Activated B cell treated with CpG ODN at 0.5 μM for 24 hours (primary cell): ENCODE results near the gene ZIC1. TPM values are rescaled to one million over a fixed set of nuclear protein-coding genes. Genes with fewer than 3 reads are reported as not detected.

Experiments used
- ATAC-seq: fragments of 200-7000 bp; cut with Tn5 transposase; one replicate; pipeline ENCODE4 v1.10.0; 2021; ENCODE audit warnings: low read depth, mild to moderate bottlenecking, moderate library complexity
- CTCF ChIA-PET: fragments of 350-600 bp; sonication (Branson Sonifier 250); formaldehyde crosslinking; loops from one replicate; lab custom pipeline; 2021; ENCODE audit warnings: antibody characterized with exemption; lab: Charles Lee
- POLR2A ChIA-PET: fragments of 350-600 bp; sonication (Branson Sonifier 250); formaldehyde crosslinking; loops from one replicate; lab custom pipeline; 2021; ENCODE audit warnings: antibody characterized with exemption; lab: Charles Lee
- DNase-seq: peaks from one replicate; pipeline ENCODE4 v3.0.0; 2022
- H3K27ac Mint-ChIP-seq: one replicate; pipeline ENCODE4 v1.8.0; 2020; ENCODE audit warnings: mixed read lengths
- H3K27me3 Mint-ChIP-seq: one replicate; pipeline ENCODE4 v1.8.0; 2021; ENCODE audit warnings: mixed read lengths
- H3K36me3 Mint-ChIP-seq: one replicate; pipeline ENCODE4 v1.8.0; 2021; ENCODE audit warnings: low read depth, mixed read lengths
- H3K4me1 Mint-ChIP-seq: one replicate; pipeline ENCODE4 v1.8.0; 2021; ENCODE audit warnings: mixed read lengths
- H3K4me3 Mint-ChIP-seq: one replicate; pipeline ENCODE4 v1.8.0; 2020; ENCODE audit warnings: mild to moderate bottlenecking, mixed read lengths
- H3K9me3 Mint-ChIP-seq: one replicate; pipeline ENCODE4 v1.8.0; 2020; ENCODE audit warnings: mixed read lengths
- CTCF ChIP-seq: fragments of 200-600 bp; IDR thresholded peaks from one replicate; pipeline ENCODE4 v1.8.0; 2022; ENCODE audit warnings: antibody characterized with exemption, mild to moderate bottlenecking
- intact Hi-C: fragments of 100-400 bp; cut with micrococcal nuclease; formaldehyde crosslinking; loops from one replicate; pipeline ENCODE4 v1.15.1; 2024
- total RNA-seq: library from RNA; stranded (reverse); gene quantifications from 2 replicates; pipeline ENCODE4 v1.2.3, GENCODE V29; 2022

Gene ZIC1
- total RNA-seq, 1 donor from 2014 or later, result not detected

- H3K27ac Mint-ChIP-seq, result no peak overlapping the region
- TF ChIP-seq CTCF, result no peak
- peaks cover 13% of the 10 kb centered on the region for H3K4me1 Mint-ChIP-seq
- intact Hi-C loops, result no loop called here
- no peak overlapping the region for H3K4me3 Mint-ChIP-seq
- CTCF ChIA-PET, result no interaction called here
- peaks cover 64% of the 10 kb centered on the region for H3K27me3 Mint-ChIP-seq
- no peaks in the 10 kb centered on the region for H3K9me3 Mint-ChIP-seq
- ATAC-seq, result no peak
- H3K36me3 Mint-ChIP-seq, result no peaks in the 10 kb centered on the region
- POLR2A ChIA-PET, result no interaction called here
- no peak for DNase-seq
Measured at GRCh38 chr3:147416931-147417330, 7.8 kb downstream of the ZIC1 start.

- Mint-ChIP-seq H3K36me3 (no peaks in the 10 kb centered on the region), H3K27me3 (peaks cover 66% of the 10 kb centered on the region), H3K4me3 (no peak overlapping the region), H3K27ac (no peak overlapping the region), H3K9me3 (peaks cover 4% of the 10 kb centered on the region), H3K4me1 (peaks cover 8% of the 10 kb centered on the region)
- intact Hi-C loops, result no loop called here
- no peak for DNase-seq
- ATAC-seq, result no peak
- no peak for TF ChIP-seq CTCF
- CTCF ChIA-PET, result no interaction called here
- POLR2A ChIA-PET, result no interaction called here
Measured at GRCh38 chr3:147417551-147418295, 8.6 kb downstream of the ZIC1 start.

GRCh38 chr3:147418371-147418781 is 9.2 kb downstream of the ZIC1 start:
- H3K4me3 Mint-ChIP-seq, result no peak overlapping the region
- H3K9me3 Mint-ChIP-seq, result peaks cover 4% of the 10 kb centered on the region
- ATAC-seq (no peak), DNase-seq (no peak)
- no peaks in the 10 kb centered on the region for H3K36me3 Mint-ChIP-seq
- POLR2A ChIA-PET, result no interaction called here
- H3K27ac Mint-ChIP-seq, result no peak overlapping the region
- CTCF ChIA-PET, result no interaction called here
- TF ChIP-seq CTCF, result no peak
- peaks cover 3% of the 10 kb centered on the region for H3K4me1 Mint-ChIP-seq
- intact Hi-C loops, result no loop called here
- H3K27me3 Mint-ChIP-seq, result peaks cover 65% of the 10 kb centered on the region

GRCh38 chr3:147418808-147419701 is 9.9 kb downstream of the ZIC1 start:
- ChIA-PET POLR2A (no interaction called here), CTCF (no interaction called here)
- Mint-ChIP-seq H3K27ac (no peak overlapping the region), H3K4me1 (no peaks in the 10 kb centered on the region), H3K9me3 (peaks cover 4% of the 10 kb centered on the region), H3K4me3 (no peak overlapping the region), H3K36me3 (no peaks in the 10 kb centered on the region), H3K27me3 (peaks cover 70% of the 10 kb centered on the region)
- intact Hi-C loops, result no loop called here
- DNase-seq, result no peak
- no peak for ATAC-seq
- no peak for TF ChIP-seq CTCF

- intact Hi-C loops, result no loop called here
- no peak for TF ChIP-seq CTCF
- peaks cover 4% of the 10 kb centered on the region for H3K9me3 Mint-ChIP-seq
- no peak overlapping the region for H3K4me3 Mint-ChIP-seq
- ChIA-PET CTCF (no interaction called here), POLR2A (no interaction called here)
- DNase-seq, result no peak
- H3K27ac Mint-ChIP-seq, result no peak overlapping the region
- no peaks in the 10 kb centered on the region for H3K4me1 Mint-ChIP-seq
- peaks cover 66% of the 10 kb centered on the region for H3K27me3 Mint-ChIP-seq
- H3K36me3 Mint-ChIP-seq, result no peaks in the 10 kb centered on the region
- ATAC-seq, result no peak
Measured at GRCh38 chr3:147419781-147420224, 10.6 kb downstream of the ZIC1 start.
